AG04449 (cell line): Measurements from ENCODE around the gene SLC36A3.
"Not testable (repeated sequence)": the region's sequence is repeated elsewhere in the genome, so short reads cannot be mapped to it uniquely, and the experiment has no call there.

Experiments
- CTCF ChIA-PET: fragments of 350-600 bp; formaldehyde crosslinking; extraction: SDS; loops from one replicate; lab custom pipeline; 2021; ENCODE audit warnings: antibody characterized with exemption; lab: Yijun Ruan, JAX
- POLR2A ChIA-PET: fragments of 400-600, 350-600 bp; formaldehyde crosslinking; extraction: SDS; loops from one replicate; lab custom pipeline; 2020; ENCODE audit warnings: antibody characterized with exemption, inconsistent platforms; lab: Yijun Ruan, JAX
- DNase-seq: peaks from one replicate; pipeline ENCODE4 v3.0.0-alpha.2; 2010; ENCODE audit warnings: low read depth, low spot score
- H3K4me3 ChIP-seq: 2 replicates; pipeline ENCODE4 v1.5.1; 2011; ENCODE audit warnings: low read depth, mild to moderate bottlenecking, control low read depth, low read length
- TF ChIP-seq, protein P1 (sequence below): IDR thresholded peaks from one replicate; pipeline ENCODE4 v1.5.1; 2011; ENCODE audit warnings: mild to moderate bottlenecking, moderate library complexity, low read length, control low read depth, inconsistent platforms; ENCODE audit not compliant: insufficient read depth; ENCODE audit errors: missing control alignments

The SLC36A3 gene

GRCh38 chr5:151312756-151313324 is 9.3 kb upstream of the SLC36A3 start:
- ChIA-PET POLR2A (no interaction called here), CTCF (interaction anchor here (1.4 to 1.5 kb wide), 2 partner anchors 10 kb away, joined by 4 read pairs; partner anchors contain the start of gene SLC36A3)
- H3K4me3 ChIP-seq, result no peak overlapping the region
- DNase-seq, result no peak
- TF ChIP-seq, protein P1, sequence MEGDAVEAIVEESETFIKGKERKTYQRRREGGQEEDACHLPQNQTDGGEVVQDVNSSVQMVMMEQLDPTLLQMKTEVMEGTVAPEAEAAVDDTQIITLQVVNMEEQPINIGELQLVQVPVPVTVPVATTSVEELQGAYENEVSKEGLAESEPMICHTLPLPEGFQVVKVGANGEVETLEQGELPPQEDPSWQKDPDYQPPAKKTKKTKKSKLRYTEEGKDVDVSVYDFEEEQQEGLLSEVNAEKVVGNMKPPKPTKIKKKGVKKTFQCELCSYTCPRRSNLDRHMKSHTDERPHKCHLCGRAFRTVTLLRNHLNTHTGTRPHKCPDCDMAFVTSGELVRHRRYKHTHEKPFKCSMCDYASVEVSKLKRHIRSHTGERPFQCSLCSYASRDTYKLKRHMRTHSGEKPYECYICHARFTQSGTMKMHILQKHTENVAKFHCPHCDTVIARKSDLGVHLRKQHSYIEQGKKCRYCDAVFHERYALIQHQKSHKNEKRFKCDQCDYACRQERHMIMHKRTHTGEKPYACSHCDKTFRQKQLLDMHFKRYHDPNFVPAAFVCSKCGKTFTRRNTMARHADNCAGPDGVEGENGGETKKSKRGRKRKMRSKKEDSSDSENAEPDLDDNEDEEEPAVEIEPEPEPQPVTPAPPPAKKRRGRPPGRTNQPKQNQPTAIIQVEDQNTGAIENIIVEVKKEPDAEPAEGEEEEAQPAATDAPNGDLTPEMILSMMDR, result no peak

DNA sequence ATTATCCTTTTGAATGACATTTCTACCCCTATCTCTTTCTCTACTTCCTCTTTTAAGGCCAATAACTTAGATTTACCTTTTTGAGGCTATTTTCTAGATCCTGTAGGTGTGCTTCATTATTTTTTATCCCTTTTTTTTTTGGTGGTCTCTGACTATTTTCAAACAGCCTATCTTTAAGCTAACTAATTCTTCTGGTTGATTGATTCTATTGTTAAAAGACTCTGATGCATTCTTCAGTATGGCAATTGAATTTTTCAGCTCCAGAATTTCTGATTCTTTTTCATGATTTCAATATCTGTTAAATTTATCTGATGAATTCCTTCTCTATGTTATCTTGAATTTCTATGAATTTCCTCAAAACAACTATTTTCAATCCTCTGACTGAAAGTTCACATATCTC is 7.4 kb upstream of the SLC36A3 start:
- no peak for DNase-seq
- ChIA-PET POLR2A (no interaction called here), CTCF (no interaction called here)
- TF ChIP-seq, protein P1, result no peak
- no peak overlapping the region for H3K4me3 ChIP-seq

- DNase-seq, H3K4me3 ChIP-seq, CTCF ChIA-PET, POLR2A ChIA-PET: not testable (repeated sequence)
Measured at GRCh38 chr5:151309821-151310220, 6.3 kb upstream of the SLC36A3 start.

DNA sequence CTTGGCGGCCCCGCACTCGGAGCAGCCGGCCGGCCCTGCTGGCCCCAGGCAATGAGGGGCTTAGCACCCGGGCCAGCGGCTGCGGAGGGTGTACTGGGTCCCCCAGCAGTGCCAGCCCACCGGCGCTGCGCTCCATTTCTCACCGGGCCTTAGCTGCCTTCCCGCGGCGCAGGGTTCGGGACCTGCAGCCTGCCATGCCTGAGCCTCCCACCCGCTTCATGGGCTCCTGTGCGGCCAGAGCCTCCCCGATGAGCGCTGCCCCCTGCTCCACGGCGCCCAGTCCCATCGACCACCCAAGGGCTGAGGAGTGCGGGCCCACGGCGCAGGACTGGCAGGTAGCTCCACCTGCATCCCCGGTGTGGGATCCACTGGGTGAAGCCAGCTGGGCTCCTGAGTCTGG is 5.7 kb upstream of the SLC36A3 start:
- DNase-seq, POLR2A ChIA-PET, CTCF ChIA-PET, H3K4me3 ChIP-seq: not testable (repeated sequence)

DNA sequence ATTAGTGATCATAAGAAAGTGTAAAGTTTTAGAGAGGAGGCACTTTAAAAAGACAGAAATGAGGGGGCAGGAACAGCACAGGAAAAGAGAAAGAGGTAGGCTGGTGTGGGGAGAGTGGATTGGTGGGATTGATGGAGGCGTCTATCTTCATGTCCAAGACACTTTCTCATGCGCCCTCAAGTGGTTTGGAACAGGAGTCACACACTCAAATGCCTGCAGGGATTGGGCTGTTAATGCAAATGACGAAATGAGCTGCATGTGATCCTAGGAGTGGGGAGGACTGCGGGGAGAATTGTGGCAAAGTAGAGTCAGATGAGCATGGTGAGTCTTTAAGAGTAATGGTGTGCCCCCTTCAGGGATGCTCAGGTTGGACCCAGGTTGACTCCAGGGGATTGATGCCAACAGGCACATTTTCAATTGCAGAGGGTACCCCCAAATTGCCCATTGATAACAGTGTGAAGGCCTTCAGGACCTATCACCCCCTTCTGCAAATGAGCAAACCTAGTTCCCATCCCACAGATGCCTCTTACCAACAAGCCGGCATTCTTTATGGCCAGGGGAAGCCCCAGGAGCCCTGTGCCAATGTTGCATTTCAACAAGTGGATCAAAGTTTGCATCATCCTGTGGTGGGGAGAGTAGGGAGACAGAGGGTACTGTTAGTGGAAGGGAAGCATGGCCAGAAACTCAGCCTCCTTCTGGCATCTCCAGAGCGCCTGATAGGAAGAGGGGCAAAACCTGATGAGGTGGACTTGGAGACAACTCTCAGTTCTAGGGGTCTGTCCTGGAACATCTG is 5.3 kb downstream of the SLC36A3 start:
- H3K4me3 ChIP-seq, result no peak overlapping the region
- ChIA-PET CTCF (no interaction called here), POLR2A (no interaction called here)
- DNase-seq, result no peak
- TF ChIP-seq, protein P1, result no peak

DNA sequence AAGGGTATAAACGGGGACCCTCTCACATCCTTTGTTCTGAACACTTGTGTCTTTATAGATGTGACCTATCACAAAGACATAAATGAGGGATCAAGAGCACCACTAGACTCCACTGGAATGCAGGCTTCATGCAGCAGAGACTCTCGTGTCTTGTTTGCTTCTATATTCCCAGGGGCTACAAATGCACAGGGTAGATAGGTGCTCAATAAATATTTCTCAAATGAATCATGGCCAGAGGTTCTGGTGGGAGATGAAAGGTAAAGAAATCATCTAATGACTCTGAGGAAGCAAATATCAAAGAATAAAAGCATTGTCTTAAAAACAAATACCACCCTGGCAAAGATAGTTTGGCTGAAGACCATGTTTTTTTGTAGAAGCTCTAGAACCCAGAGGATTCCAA is 6.6 kb downstream of the SLC36A3 start:
- TF ChIP-seq, protein P1, result no peak
- DNase-seq, result no peak
- ChIA-PET CTCF (no interaction called here), POLR2A (no interaction called here)
- no peak overlapping the region for H3K4me3 ChIP-seq

GRCh38 chr5:151296478-151296830 is 7.1 kb downstream of the SLC36A3 start:
- ChIA-PET CTCF (no interaction called here), POLR2A (no interaction called here)
- TF ChIP-seq, protein P1, result no peak
- H3K4me3 ChIP-seq, result no peak overlapping the region
- no peak for DNase-seq
